ENCODE measurements around the gene NR1H2. TPM values are rescaled to one million over a fixed set of nuclear protein-coding genes. Genes with fewer than 3 reads are reported as not detected.
"Not testable (repeated sequence)": the region's sequence is repeated elsewhere in the genome, so short reads cannot be mapped to it uniquely, and the experiment has no call there.

Gene NR1H2
- total RNA-seq, 6 experiments from 2014 or later, result 23.6 to 57.9 (median 33.8) TPM

- 2% methylated on average over 19 of the region's 34 CpGs for WGBS (ENCODE audit: insufficient coverage, low coverage, low lambda C conversion rate, missing lambda C conversion rate)
- Histone ChIP-seq H3K27ac (peak overlapping the region in 2 of 3 donors; percentile 12 to 68), H3K27me3 (no peaks in the 10 kb centered on the region), H3K36me3 (no peaks in the 10 kb centered on the region), H3K4me3 (peak overlapping the region; percentile 32 to 65 (median 55)), H3K4me1 (peaks cover 0 to 23% (median 1%) of the 10 kb centered on the region in 4 donors), H3K9me3 (no peaks in the 10 kb centered on the region)
- DNase-seq (peak; percentile 94), ATAC-seq (peak; percentile 63 to 69 (median 64))
- intact Hi-C loops (cut with DNase I), result no loop called here
- peak; percentile 1 for TF ChIP-seq POLR2A (IDR thresholded peaks at IDR 0.05)
- no peak for TF ChIP-seq CTCF (IDR thresholded peaks at IDR 0.05)
Observed at GRCh38 chr19:50333235-50333736, 43.0 kb upstream of the NR1H2 start.

GRCh38 chr19:50333737-50334617, 42.3 kb upstream of the NR1H2 start:
- ATAC-seq (peak; percentile 2 to 35 (median 16)), DNase-seq (peak; percentile 81 to 84 (median 82))
- intact Hi-C loops (cut with DNase I), result no loop called here
- H3K9me3 ChIP-seq, result no peaks in the 10 kb centered on the region
- peak overlapping the region; percentile 32 to 65 (median 55) for H3K4me3 ChIP-seq
- no peaks in the 10 kb centered on the region for H3K27me3 ChIP-seq
- H3K36me3 ChIP-seq, result no peaks in the 10 kb centered on the region
- H3K4me1 ChIP-seq, result peaks cover 0 to 23% (median 1%) of the 10 kb centered on the region in 4 donors
- TF ChIP-seq CTCF (IDR thresholded peaks at IDR 0.05) (no peak), POLR2A (IDR thresholded peaks at IDR 0.05) (peak; percentile 83)
- 10% methylated on average over 22 of the region's 54 CpGs for WGBS (ENCODE audit: insufficient coverage, low coverage, low lambda C conversion rate, missing lambda C conversion rate)
- peak overlapping the region; percentile 12 to 68 (median 52) for H3K27ac ChIP-seq

- DNase-seq, result no peak
- TF ChIP-seq CTCF (IDR thresholded peaks at IDR 0.05) (no peak), POLR2A (IDR thresholded peaks at IDR 0.05) (no peak)
Observed at GRCh38 chr19:50334741-50335421, 41.4 kb upstream of the NR1H2 start.

GRCh38 chr19:50337031-50337430, 39.2 kb upstream of the NR1H2 start:
- intact Hi-C loops (cut with DNase I); H3K27me3 ChIP-seq; ATAC-seq; H3K27ac ChIP-seq; H3K4me3 ChIP-seq; H3K36me3 ChIP-seq; H3K9me3 ChIP-seq: not testable (repeated sequence)
- whole genome bisulfite sequencing (ENCODE audit: insufficient coverage, low coverage, low lambda C conversion rate, missing lambda C conversion rate), result 76% methylated on average over 3 of the region's 6 CpGs
- DNase-seq, result peak in 1 of 3 donors; percentile 11
- H3K4me1 ChIP-seq, result peaks cover 0 to 12% (median 1%) of the 10 kb centered on the region in 4 donors

More at GRCh38 chr19:50334741-50335421, 41.4 kb upstream of the NR1H2 start:
- no peak overlapping the region for H3K27ac ChIP-seq
- peaks cover 0 to 19% (median 1%) of the 10 kb centered on the region in 4 donors for H3K4me1 ChIP-seq
- no peaks in the 10 kb centered on the region for H3K9me3 ChIP-seq
- intact Hi-C loops (cut with DNase I), result no loop called here
- no peak overlapping the region for H3K4me3 ChIP-seq
- 100% methylated on average over 3 of the region's 12 CpGs for WGBS (ENCODE audit: insufficient coverage, low coverage, low lambda C conversion rate, missing lambda C conversion rate)
- H3K36me3 ChIP-seq, result no peaks in the 10 kb centered on the region
- H3K27me3 ChIP-seq, result no peaks in the 10 kb centered on the region
- no peak for ATAC-seq

- DNase-seq (peak in 1 of 3 donors; percentile 3), ATAC-seq (no peak)
- no peaks in the 10 kb centered on the region for H3K4me1 ChIP-seq
- intact Hi-C loops (cut with DNase I), result no loop called here
- H3K4me3 ChIP-seq, result no peak overlapping the region
- H3K36me3 ChIP-seq, result no peaks in the 10 kb centered on the region
- H3K27ac ChIP-seq, result no peak overlapping the region
- TF ChIP-seq CTCF (IDR thresholded peaks at IDR 0.05), result no peak
- no peak for TF ChIP-seq POLR2A (IDR thresholded peaks at IDR 0.05)
- no peaks in the 10 kb centered on the region for H3K9me3 ChIP-seq
- H3K27me3 ChIP-seq, result no peaks in the 10 kb centered on the region
Observed at GRCh38 chr19:50340331-50340730, 35.9 kb upstream of the NR1H2 start.
